Effector memory CD4-positive, alpha-beta T cell (primary cell): ENCODE data around the gene GPC6.
"Not testable (repeated sequence)": the region's sequence is repeated elsewhere in the genome, so short reads cannot be mapped to it uniquely, and the experiment has no call there.

Source experiments
- DNase-seq, 3 donors: peaks; one replicate each; pipeline ENCODE4 v3.0.0-alpha.2; 2020
- H3K27ac ChIP-seq: 2 replicates; pipeline ENCODE4 v1.7.0; 2013; ENCODE audit warnings: mild to moderate bottlenecking, low read length, moderate library complexity; ENCODE audit not compliant: insufficient read depth, poor library complexity, severe bottlenecking
- H3K27me3 ChIP-seq: replicated peaks from 2 replicates; pipeline ENCODE4 v1.7.0; 2013; ENCODE audit warnings: mild to moderate bottlenecking, low read length; ENCODE audit not compliant: insufficient read depth, control insufficient read depth, poor library complexity, severe bottlenecking
- H3K36me3 ChIP-seq: 2 replicates; pipeline ENCODE4 v1.7.0; 2013; ENCODE audit warnings: mild to moderate bottlenecking, low read length, moderate library complexity; ENCODE audit not compliant: control insufficient read depth, insufficient read depth
- H3K4me1 ChIP-seq: 2 replicates; pipeline ENCODE4 v1.7.0; 2013; ENCODE audit warnings: low read length, mild to moderate bottlenecking; ENCODE audit not compliant: control insufficient read depth, insufficient read depth, poor library complexity, severe bottlenecking
- H3K4me3 ChIP-seq: 2 replicates; pipeline ENCODE4 v1.7.0; 2013; ENCODE audit warnings: low read length, low read depth, mild to moderate bottlenecking; ENCODE audit not compliant: insufficient read depth, poor library complexity, severe bottlenecking
- H3K9me3 ChIP-seq: 2 replicates; pipeline ENCODE4 v1.7.0; 2013; ENCODE audit warnings: mild to moderate bottlenecking, low read length, moderate library complexity; ENCODE audit not compliant: control insufficient read depth

GPC6 gene

GRCh38 chr13:94201022-94201421, 974.4 kb downstream of the GPC6 start:
- Histone ChIP-seq H3K36me3 (no peaks in the 10 kb centered on the region), H3K4me3 (no peak overlapping the region), H3K9me3 (no peaks in the 10 kb centered on the region), H3K27ac (no peak overlapping the region), H3K4me1 (no peaks in the 10 kb centered on the region), H3K27me3 (no peaks in the 10 kb centered on the region)
- no peak for DNase-seq

- H3K36me3 ChIP-seq: no peaks in the 10 kb centered on the region
- H3K27me3 ChIP-seq: no peaks in the 10 kb centered on the region
- no peak for DNase-seq
Measured at GRCh38 chr13:94204163-94204562, 977.6 kb downstream of the GPC6 start.

GRCh38 chr13:94204946-94205345, 978.3 kb downstream of the GPC6 start:
- Histone ChIP-seq H3K4me1 (no peaks in the 10 kb centered on the region), H3K27ac (no peak overlapping the region), H3K36me3 (no peaks in the 10 kb centered on the region), H3K9me3 (no peaks in the 10 kb centered on the region), H3K4me3 (no peak overlapping the region), H3K27me3 (no peaks in the 10 kb centered on the region)
- no peak for DNase-seq

More at GRCh38 chr13:94204163-94204562, 977.6 kb downstream of the GPC6 start:
- no peaks in the 10 kb centered on the region for H3K4me1 ChIP-seq
- H3K4me3 ChIP-seq: no peak overlapping the region
- no peak overlapping the region for H3K27ac ChIP-seq
- H3K9me3 ChIP-seq: no peaks in the 10 kb centered on the region

- Histone ChIP-seq H3K36me3 (no peaks in the 10 kb centered on the region), H3K4me1 (no peaks in the 10 kb centered on the region), H3K4me3 (no peak overlapping the region), H3K27ac (no peak overlapping the region), H3K9me3 (no peaks in the 10 kb centered on the region), H3K27me3 (no peaks in the 10 kb centered on the region)
- DNase-seq: no peak
Measured at GRCh38 chr13:94205896-94206295, 979.3 kb downstream of the GPC6 start.

GRCh38 chr13:94209117-94209516, 982.5 kb downstream of the GPC6 start:
- DNase-seq: no peak
- H3K9me3 ChIP-seq: no peaks in the 10 kb centered on the region

GRCh38 chr13:94209913-94210312, 983.3 kb downstream of the GPC6 start:
- not testable (repeated sequence) for H3K36me3 ChIP-seq, H3K27me3 ChIP-seq, H3K9me3 ChIP-seq, DNase-seq, H3K4me3 ChIP-seq, H3K4me1 ChIP-seq, H3K27ac ChIP-seq

More at GRCh38 chr13:94209117-94209516, 982.5 kb downstream of the GPC6 start:
- no peak overlapping the region for H3K4me3 ChIP-seq
- no peaks in the 10 kb centered on the region for H3K4me1 ChIP-seq
- no peaks in the 10 kb centered on the region for H3K27me3 ChIP-seq
- no peak overlapping the region for H3K27ac ChIP-seq
- no peaks in the 10 kb centered on the region for H3K36me3 ChIP-seq

- H3K27ac ChIP-seq: no peak overlapping the region
- no peaks in the 10 kb centered on the region for H3K36me3 ChIP-seq
- H3K9me3 ChIP-seq: no peaks in the 10 kb centered on the region
- H3K4me1 ChIP-seq: no peaks in the 10 kb centered on the region
- DNase-seq: no peak
- H3K4me3 ChIP-seq: no peak overlapping the region
- no peaks in the 10 kb centered on the region for H3K27me3 ChIP-seq
Measured at GRCh38 chr13:94210816-94211215, 984.2 kb downstream of the GPC6 start.

- no peaks in the 10 kb centered on the region for H3K27me3 ChIP-seq
- no peak overlapping the region for H3K27ac ChIP-seq
- H3K4me3 ChIP-seq: no peak overlapping the region
Measured at GRCh38 chr13:94212196-94212595, 985.6 kb downstream of the GPC6 start.

GRCh38 chr13:94214121-94214520, 987.5 kb downstream of the GPC6 start:
- no peak overlapping the region for H3K27ac ChIP-seq
- no peaks in the 10 kb centered on the region for H3K9me3 ChIP-seq
- H3K36me3 ChIP-seq: no peaks in the 10 kb centered on the region
- no peaks in the 10 kb centered on the region for H3K27me3 ChIP-seq
- DNase-seq: no peak
- no peak overlapping the region for H3K4me3 ChIP-seq
- H3K4me1 ChIP-seq: no peaks in the 10 kb centered on the region

More at GRCh38 chr13:94212196-94212595, 985.6 kb downstream of the GPC6 start:
- Histone ChIP-seq H3K9me3 (no peaks in the 10 kb centered on the region), H3K36me3 (no peaks in the 10 kb centered on the region), H3K4me1 (no peaks in the 10 kb centered on the region)
- DNase-seq: no peak

- H3K4me1 ChIP-seq: no peaks in the 10 kb centered on the region
- DNase-seq: no peak
- no peak overlapping the region for H3K27ac ChIP-seq
- H3K36me3 ChIP-seq: no peaks in the 10 kb centered on the region
- no peak overlapping the region for H3K4me3 ChIP-seq
- no peaks in the 10 kb centered on the region for H3K9me3 ChIP-seq
- H3K27me3 ChIP-seq: no peaks in the 10 kb centered on the region
Measured at GRCh38 chr13:94214975-94215374, 988.4 kb downstream of the GPC6 start.

GRCh38 chr13:94216476-94216875, 989.9 kb downstream of the GPC6 start:
- H3K4me3 ChIP-seq: no peak overlapping the region
- H3K27ac ChIP-seq: no peak overlapping the region
- no peak for DNase-seq
- H3K9me3 ChIP-seq: no peaks in the 10 kb centered on the region
- H3K4me1 ChIP-seq: no peaks in the 10 kb centered on the region
- H3K27me3 ChIP-seq: no peaks in the 10 kb centered on the region
- H3K36me3 ChIP-seq: no peaks in the 10 kb centered on the region
